Right renal pelvis (tissue), 4 donors: ENCODE measurements around the gene NOTCH2. TPM values are rescaled to one million over a fixed set of nuclear protein-coding genes. Genes with fewer than 3 reads are reported as not detected.

Source experiments
- DNase-seq, 4 donors: peaks; one replicate each; pipeline ENCODE4 v3.0.0-alpha.2; 2013; ENCODE audit warnings: low read depth in 4 of 4, low spot score in 3 of 4, missing footprints in 1 of 4
- polyA plus RNA-seq, 4 donors: library from polyadenylated mRNA; unstranded; fragments of 120-200 nt; gene quantifications; one replicate each; pipeline ENCODE4 v1.2.1, GENCODE V29; 2013; ENCODE audit not compliant: insufficient read length in 4 of 4

The NOTCH2 gene
- polyA plus RNA-seq, 4 donors = 144 to 158 (median 149) TPM

DNA sequence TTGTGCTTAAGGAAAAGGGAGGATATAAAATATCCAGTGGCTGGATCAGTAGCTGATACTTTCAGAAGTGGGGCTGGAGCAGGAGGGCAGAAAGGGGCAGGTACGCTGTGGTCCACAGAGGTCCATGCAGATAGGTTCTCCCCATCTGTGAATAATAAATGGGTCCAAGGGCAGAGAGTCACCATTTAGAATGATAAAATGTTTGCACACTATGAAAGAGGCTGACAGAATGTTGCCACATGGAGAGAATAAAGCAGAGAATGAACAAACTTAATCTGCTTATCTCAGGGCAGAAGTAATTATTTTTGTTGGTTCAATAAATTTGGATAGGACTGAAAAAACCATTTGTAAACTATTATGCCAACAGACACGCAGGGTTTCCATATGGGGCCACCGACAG is 156.5 kb downstream of the NOTCH2 start:
- DNase-seq = no peak

DNA sequence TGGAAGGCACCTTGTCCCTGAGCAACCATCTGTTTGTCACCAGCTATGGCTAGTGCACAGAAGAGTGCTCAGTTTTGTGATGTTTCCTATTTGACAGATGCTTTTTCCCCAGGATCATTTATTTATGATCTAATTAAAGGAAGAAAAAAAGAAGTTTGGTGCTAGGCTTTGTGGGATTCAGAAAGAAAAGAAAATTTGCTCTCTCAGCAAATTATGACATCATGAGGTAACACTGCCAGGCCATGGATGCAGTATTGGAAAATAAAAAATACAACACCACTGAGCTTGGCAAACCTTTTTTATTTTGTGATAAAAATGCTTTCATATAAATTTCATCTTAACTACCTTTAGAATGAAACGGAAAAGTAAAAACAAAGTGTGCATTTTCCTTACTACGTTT is 157.7 kb downstream of the NOTCH2 start:
- DNase-seq = no peak

DNA sequence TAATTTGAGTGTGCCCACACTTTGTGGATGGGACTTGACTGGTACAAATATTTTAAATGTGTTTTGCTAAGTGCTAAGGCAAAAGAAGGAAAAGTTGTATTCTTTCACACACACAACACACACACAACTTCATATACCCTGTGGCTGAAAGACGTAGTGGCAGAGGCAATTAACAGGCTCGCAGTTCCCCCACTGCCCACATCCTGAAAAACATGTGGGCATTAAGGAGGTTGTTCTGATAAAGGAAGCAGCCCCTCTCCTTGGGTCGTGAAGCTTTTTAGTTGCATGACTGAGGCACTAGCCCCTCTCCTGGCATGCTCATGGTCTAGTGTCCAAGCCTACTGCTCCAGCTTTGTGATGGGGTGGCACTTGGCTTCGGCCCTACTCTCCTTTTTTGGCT is 158.8 kb downstream of the NOTCH2 start:
- DNase-seq = no peak

DNA sequence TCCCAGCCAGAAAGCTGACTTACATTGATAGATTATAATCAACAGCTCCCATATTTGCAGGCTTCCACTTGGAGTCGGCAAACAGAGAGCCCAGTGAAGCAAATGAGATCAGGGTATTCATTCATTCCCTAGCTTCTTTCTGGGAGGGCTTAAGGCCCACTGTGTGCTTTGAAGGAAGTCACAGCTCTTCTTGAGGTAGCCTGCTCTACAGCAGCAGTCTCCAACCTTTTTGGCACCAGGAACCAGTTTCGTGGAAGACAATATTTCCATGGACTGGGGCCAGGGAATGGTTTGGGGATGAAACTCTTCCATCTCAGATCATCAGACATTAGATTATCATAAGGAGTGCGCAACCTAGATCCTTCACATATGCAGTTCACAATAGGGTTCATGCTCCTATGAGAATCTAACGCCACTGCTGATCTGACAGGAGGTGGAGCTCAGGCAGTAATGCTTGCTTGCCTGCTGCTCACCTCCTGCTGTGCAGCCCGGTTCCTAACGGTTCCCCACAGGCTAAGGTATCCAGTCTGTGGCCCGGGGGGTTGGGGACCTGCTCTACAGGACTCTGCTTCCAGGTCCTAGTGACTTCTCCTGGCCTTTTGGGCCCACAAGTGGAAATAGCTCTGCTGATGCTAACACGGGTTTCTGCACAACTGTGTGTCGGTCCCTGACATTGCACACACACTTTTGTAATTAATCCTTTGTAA is 159.4 kb downstream of the NOTCH2 start:
- no peak for DNase-seq

DNA sequence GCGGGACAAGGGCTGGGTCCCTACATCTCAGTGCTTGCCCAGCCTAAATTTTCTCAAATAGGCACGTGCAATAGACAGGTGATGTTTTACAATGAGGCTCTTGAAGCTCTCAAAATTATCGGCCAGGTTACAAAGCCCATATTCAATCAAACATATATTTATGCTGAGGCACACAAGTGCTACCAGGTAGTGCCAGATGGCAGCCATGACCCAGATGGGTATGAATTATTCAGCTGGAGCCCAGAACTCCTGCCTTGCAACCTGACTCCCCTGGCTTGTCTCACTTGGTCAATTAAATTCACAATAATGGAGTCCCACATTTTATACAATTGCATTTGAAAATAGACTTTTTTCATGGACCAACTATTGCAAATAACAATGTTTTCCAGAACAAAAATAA is 160.8 kb downstream of the NOTCH2 start:
- no peak for DNase-seq

DNA sequence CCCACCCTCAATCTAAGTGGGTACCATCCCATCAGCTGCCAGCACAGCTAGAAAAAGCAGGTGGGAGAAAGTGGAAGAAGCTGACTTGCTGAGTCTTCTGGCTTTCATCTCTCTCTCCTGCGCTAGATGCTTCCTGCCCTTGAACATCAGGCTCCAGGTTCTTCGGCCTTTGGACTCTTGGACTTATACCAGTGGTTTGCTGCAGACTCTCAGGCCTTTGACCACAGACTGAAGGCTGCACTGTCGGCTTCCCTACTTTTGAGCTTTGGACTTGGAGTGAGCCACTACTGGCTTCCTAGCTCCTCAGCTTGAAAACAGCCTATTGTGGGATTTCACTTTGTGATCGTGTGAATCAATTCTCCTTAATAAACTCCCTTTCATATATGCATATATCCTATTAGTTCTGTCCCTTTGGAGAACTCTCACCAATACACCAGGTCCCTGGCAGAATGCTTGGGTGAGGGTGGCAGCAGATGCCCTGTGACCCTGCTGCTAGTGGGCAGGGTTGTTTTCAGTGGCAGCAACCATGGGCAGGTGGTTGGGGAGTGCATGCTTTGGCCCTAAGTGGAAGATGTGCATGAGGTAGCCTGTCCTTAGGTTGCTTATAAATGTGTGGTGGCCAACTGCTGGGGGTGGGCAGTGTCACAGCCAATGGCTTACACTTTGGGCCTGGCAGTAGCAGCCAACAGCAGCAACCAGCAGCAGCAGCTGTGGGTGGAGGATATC is 162.4 kb downstream of the NOTCH2 start:
- no peak for DNase-seq

DNA sequence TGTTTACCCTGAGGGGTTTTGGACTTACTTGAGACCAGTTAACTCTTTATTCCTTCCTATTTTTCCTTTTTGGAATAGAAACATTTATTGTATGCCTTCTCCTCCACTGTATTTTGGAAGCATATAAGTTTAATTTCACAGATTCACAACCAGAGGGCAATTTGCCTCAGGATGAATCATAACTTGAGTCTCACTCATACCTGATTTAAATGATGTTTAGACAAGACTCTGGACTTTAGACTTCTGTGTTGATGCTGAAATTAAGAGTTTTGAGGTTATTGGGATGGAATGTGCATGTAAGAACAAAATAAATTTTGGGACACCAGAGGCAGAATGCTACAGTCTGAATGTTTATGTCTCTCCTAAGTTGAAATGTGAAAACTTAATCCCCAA is 166.0 kb downstream of the NOTCH2 start:
- DNase-seq = no peak

DNA sequence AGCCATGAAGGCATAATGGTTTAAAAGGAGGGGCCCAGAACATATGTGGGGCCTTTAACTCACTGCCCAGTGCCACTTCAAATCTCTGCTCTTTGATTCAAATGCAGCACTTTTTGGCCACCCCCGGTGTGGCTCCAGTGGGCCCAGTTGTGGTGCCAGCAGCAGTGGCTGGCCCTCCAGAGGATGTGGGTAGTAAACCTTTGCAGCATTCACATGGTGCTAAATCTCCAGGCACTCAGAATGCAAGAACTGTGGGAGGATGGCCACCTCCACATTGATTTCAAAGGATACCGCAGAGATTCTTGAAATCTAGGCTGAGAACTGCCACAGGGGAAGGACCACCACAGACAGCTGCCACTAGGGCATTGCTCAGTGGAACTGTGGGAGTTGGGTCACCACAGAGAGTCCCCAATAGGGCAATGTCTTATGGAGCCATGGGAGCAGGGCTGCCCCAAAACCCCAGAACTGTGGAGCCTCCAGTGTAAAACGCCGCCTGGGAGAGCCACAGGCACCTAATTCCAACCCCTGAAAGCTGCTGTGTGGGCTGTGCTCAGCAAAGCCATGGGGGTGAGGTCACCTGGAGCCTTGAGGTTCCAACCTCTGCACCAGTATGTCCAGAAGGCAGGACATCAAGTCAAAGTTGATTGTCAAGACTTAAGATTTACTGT is 166.6 kb downstream of the NOTCH2 start:
- DNase-seq = no peak

DNA sequence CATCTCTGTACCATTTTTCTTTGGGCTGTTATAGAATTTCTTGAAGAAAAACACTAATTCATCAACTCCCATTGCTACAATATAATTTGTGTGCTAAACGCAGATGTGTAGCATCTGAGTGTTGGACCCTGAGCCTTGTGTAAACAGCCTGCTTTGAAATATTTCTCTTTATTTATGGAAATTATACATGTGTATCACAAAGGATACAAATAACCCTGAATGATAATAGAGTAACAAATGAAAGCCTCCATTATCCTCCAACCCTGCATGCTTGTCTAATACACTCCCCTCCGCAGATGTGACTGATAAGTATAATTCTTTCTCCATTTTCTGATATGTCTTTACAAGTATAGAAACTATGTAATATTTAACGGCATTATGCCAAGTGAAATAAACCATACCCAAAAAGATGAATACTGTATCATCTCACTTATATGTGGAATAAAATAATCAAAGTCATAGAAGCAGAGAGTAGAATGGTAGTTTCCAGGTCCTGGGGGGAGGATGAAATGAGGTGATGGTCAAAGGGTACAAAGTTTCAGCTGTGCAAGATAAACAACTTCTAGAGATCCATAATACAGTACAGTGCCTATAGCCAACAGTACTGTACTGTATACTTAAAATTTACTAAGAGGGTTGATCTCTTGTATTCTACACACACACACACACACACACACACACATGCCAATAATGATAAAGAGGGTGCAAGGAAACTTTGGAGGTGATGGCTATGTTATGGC is 170.3 kb downstream of the NOTCH2 start:
- no peak for DNase-seq

DNA sequence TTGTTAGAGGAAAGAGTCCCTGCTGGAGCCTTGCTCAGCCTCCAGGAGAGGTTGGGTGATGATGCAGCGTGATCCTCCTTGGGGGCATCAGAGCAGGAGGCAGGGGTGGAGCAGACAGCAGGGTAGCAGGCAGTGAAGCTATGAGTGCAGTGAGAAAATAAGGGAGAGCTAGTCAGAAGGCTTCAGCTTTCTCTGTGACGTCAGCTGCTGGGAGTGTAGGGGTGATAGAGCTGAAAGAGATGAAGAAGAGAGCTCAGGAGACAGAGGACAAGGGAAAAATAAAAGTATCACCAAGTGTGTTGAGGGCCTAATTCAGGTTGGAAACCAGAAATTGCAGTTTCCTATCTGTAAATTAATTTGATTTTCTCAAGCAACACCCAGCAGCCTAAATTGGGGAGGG is 170.9 kb downstream of the NOTCH2 start:
- no peak for DNase-seq

DNA sequence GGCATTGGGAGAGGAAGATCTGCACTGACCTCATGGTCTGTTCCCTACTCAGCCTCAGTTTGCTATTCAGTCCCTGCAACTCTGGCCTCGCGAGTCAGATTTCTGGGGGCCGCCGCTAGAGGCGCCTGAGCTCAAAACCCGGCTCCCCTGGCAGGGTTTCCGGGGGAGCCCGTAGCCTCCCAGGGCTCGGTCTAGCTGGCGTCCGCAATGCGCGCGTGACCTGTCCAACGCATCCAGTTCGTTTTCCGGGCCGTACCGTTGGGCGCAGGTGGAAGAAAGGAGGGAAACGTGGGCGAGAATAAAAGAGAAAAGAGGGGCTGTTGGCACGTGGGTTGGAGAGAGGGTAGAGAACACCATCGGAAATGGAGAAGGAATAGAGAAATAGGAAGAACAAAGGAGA is 173.2 kb downstream of the NOTCH2 start, which contains the start of gene ADAM30:
TSS of gene ADAM30 (minus strand) at position 213 of the 400 bp plus-strand sequence. CDS start at position 34, 179 bp downstream.
- DNase-seq = no peak

DNA sequence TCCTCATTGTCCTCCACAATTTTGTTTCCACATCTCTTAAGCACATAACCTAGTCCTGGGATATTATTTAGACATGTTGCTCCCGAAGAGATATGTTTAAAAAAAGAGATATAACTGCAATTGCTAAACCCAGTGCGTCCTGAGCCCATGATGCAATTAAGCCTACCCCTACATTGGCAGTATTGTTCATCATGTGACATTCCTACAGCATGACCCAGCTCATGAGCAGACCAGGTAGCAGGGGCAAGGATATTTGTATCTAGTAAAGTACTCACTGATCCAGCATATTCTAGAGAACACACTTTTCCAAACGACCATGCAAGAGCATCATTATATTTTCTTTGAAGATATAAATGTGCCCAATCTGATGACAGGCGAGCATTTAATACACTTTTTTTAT is 174.4 kb downstream of the NOTCH2 start:
- DNase-seq = no peak

DNA sequence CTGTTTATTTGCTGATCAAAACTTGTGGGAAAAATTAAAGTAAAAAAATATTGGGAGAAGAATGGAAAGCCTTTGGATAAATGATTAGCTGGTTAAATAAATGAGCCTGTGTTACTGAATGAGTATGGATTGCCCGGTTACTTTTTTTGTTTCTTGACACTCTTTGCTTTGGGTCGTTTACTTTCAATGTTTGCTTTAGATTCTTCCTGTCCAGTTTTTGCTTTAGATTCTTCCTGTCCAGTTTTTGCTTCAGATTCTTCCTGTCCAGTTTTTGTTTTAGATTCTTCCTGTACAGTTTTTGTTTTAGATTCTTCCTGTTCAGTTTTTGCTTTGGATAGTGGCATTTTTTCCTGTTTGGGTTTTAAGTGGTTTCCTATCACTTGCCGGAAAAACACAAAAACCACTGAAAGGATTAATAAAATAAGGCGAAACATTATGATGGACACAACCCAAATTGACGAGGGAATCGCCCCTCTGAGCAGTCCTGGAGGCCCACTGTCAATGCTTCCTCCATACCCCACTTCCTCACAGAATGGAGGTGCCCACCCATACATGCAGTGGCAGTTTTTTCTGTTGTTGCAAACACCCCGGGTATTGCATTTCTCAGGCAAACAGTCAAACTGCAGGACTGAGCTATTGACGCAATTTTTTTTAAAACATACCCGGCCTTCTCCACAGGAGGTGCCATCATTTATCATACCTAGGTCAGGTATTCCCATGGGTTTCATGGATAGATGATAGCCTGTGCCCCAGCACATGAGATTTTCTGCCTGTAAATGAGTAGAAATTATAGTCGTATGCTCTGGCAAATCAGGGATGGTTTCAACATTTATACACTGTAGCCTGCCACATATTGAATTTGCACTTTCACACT is 175.4 kb downstream of the NOTCH2 start:
- DNase-seq = no peak

DNA sequence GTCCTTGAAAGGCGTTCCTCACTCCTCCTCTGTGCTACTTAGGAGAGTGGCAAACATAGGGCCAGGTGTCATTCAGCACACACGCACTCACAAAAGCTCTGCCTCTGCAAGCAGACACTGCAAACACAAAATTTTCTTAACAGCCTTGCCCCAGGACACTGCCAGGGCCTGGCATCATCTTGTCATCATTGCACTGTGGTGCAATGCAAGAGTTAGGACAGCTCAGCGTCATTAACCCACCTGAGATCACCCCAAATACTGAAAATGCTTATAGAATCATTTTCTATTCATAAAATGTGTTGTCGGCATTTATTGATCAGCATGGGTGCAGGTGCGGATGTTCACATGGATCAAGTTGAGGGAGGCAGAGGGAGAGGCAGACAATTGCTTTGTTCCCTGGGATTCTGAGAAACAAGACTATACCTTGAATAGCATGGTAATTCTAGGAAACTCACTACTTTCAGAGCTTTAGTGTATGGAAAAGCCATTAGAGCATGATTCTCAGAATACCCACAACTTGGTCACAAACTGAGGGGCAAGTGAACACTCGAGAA is 176.1 kb downstream of the NOTCH2 start:
- DNase-seq = no peak

DNA sequence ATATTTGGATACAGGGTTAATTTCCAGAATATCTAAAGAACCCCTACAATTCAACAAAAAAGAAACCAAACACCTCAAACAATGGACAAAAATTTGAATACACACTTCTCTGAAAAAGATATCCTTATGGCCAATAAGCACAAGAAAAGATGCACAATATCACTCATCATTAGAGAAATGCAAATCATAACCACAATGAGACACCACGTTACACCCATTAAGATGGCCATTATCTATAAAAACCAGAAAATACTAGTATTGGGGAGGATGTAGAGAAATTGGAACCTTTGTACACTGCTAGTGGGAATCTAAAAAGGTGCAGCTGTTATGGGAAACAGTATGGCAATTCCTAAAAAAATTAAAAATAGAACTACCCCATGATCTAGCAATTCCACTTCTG is 178.1 kb downstream of the NOTCH2 start:
- DNase-seq = no peak

DNA sequence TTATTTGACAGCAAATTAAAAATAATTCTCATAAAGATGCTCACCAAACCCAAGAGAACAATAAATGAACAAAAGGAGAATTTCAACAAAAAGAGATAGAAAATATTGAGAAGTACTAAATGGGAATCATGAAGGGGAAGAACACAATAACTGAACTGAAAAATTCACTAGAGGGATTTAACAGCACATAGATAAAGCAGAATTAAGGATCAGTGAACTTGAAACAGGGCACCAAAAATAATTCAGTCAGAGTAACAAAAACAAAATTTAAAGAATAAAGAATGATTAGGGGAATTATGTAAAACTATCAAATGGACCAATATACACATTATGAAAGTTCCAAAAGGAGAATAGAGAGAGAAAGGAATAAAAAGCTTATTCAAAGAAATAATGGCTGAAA is 181.0 kb downstream of the NOTCH2 start:
- DNase-seq = no peak

DNA sequence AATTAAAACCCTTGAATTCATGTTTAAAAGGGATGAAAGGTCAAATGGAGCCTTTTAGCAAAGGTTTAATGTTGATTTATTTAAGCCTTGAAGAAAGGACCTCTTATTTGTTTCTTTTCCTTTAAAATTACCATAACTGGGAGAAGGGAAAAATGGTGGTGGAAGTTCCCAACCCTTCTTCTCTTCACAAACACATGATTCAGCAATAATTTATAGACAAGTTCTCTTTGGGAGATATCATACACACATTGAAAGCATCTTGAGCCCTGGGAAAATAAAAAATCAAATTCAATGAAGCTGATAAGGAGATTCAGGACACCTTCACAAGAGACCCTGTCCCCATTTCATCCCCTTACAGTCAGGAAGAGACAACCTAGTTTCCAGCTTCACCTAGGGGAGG is 182.0 kb downstream of the NOTCH2 start:
- DNase-seq = no peak

DNA sequence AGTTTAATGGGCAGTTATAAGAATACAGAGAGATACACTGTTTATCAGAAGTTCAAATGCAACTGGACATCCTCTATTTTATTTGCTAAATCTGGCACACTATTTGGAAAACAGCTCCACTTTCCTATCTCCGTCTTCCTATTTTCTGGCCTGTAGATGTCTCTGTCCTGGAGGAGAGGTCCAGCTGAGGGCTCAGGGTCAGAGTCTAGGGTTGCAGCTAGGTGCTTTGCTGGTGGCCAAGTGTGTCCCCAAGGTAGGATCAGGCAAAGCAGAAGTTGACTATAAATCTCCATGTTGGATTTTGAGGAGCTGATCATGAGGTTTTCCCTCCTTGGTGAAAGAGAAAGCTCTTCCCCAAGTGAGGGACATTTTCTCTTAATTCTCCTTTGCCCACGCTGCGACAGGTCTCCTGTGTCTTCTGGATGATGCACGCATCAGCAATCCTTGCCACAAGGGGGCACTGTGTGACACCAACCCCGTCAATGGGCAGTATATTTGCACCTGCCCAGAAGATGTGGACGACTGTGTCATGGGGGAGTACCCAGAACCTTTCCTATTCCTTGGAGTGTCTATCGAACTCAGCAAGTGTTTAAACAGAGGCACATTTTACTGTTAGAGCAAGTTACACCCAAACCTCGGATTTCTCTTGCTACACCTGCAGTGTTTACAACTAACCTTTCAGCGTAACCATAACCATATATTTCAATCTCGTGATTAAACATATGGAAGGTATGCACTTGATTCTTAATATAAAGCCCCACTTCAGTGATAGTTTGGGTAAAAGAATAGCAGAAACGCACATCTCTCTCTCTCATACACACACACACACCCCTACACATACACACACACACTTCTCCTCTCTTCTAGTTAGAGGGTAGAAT is 183.3 kb downstream of the NOTCH2 start:
- no peak for DNase-seq

DNA sequence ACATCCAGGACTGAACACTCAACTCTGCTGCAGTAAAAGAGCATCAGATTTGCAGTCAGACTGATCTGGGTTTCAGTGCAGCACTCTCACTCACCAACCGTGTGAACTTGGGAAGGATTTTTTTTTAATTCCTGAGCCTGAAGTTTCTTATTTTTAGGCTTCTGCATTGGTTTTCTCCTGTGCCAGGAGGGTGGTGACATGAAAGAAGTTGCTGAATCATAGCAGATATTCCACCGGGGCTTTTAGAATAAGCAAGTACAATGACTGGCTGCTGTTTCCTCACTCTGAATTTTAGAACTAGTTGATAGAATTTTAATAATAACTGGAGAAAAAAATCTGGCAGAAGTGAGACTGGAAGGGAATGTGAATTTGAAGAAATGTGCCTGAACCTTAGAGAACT is 184.8 kb downstream of the NOTCH2 start:
- no peak for DNase-seq
